NOMO-1 (cell line): ENCODE data around the gene HBQ1.
A peak's percentile ranks its signal among the peaks of the same experiment; 100 is the strongest.
"Not testable (repeated sequence)": the region's sequence is repeated elsewhere in the genome, so short reads cannot be mapped to it uniquely, and the experiment has no call there.

Experiments used
- DNase-seq, 2 experiments: peaks; one replicate each; lab custom pipeline; 2025; ENCODE audit not compliant: unreplicated experiment in 2 of 2; lab: John Stamatoyannopoulos, UW

Gene HBQ1

DNA sequence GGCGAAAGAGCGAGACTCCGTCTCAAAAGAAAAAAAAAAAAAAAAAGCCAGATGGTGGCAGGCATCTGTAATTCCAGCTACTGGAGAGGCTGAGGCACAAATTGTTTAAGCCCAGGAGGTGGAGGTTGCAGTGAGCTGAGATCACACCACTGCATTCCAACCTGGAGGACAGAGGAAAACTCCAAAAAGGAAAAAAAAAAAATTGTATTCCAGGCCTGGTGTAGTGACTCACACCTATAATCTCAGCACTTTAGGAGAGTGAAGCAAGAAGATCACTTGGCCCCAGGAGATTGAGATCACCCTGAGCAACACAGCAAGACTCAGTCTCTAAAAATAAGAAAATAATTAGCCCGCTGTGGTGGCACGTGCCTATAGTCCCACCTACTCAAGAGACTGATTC is 20.1 kb downstream of the HBQ1 start:
- DNase-seq: no peak

DNA sequence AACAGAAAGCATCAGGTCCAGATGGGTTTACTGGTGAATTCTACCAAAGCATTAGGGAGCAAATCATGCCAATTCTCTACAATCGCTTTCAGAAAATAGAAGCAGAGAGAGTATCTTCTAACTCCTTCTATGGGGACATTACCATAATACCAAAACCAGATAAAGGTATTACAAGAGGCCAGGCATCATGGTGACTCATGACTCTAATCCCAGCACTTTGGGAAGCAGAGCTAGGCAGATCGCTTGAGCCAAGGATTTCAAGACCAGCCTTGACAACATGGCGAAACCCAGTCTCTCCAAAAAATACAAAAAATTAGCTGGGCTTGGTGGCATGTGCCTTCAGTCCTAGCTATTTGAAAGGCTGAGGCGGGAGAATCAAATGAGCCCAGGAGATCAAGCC is 23.0 kb downstream of the HBQ1 start:
- no peak for DNase-seq

DNA sequence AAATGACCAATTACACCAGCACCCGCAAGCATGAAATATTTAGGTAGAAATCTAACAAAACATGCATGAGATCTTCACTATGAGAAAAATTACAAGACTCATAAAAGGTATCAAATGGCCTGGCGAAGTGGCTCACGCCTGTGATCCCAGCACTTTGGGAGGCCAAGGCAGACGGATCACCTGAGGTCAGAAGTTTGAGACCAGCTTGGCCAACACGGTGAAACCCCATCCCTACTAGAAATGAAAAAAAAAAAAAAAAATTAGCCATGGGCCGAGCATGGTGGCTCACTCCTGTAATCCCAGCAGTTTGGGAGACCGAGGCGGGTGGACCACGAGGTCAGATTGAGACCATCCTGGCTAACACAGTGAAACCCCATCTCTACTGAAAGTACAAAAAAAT is 23.8 kb downstream of the HBQ1 start:
- DNase-seq: not testable (repeated sequence)

DNA sequence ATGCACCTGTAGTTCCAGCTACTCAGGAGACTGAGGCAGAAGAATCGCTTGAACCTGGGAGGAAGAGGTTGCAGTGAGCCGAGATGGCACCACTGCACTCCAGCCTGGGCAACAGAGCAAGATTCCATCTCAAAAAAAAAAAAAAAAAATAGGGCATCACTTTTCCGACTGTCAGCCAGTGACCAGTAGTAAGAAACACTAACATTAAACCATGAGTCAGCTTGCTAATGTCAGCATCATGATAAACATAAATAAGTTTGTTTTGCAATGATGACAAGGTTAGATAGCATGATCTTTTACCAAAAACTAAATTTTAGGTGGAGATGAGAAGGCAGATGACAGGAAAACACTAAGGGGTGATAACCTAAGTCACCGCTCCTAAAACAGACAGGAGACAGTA is 29.1 kb downstream of the HBQ1 start:
- not testable (repeated sequence) for DNase-seq

DNA sequence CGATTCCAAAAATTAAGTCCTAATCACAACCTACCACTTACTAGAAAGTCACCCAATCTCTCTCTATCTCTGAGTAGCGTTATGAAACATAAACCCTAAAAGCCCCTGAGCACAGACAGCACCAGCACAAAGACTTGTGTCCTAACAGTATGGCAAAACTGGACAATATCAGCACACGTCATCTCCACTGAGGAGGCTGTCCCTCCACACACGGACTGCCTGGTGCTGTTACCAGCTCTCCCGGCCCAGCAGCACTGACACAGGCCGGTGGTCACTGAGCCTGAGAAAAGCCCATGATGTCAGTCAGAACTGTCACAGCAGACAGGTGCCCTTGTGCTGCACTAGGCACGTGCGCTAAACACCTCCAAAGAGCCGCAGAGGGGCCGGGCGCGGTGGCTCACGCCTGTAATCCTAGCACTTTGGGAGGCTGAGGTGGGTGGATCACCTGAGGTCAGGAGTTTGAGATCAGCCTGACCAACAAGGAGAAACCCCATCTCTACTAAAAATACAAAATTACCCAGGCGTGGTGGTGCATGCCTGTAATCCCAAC is 31.4 kb downstream of the HBQ1 start:
- DNase-seq: not testable (repeated sequence)

DNA sequence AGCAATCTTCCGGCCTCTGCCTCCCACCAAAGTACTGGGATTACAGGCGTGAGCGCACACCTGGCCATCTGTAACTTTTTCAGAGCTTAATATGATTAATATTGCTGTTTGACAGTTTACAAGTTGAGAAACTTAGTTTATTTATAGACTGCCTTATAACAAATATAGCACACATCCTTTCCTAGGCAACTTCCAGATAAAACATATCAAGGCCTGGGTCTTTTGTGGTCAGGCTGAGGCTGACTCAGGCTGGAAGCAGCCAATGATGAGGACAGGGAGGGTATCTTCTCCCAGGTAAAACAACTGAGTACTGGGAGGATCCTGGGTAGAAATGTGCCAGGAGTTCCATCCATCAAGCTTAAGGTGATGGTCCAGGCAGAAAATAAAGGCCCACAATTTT is 32.7 kb downstream of the HBQ1 start:
- DNase-seq: no peak

DNA sequence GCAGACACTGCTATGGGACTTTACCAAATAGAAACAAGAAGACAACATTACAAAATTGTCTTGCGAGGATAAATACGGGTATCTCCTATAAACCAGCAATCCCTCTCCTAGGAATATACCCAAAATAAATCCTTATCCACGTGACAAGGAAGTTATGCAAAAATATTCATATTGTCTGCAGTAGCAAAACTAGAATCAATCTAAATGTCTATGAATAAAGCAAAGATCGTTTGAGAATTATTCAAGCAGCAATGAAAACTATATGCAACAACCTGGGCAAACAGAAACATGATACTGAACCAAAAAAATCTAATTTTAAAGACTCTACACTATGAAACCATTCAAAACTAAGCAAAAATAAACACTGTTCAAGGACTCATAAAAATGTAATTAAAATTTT is 39.8 kb downstream of the HBQ1 start:
- no peak for DNase-seq

DNA sequence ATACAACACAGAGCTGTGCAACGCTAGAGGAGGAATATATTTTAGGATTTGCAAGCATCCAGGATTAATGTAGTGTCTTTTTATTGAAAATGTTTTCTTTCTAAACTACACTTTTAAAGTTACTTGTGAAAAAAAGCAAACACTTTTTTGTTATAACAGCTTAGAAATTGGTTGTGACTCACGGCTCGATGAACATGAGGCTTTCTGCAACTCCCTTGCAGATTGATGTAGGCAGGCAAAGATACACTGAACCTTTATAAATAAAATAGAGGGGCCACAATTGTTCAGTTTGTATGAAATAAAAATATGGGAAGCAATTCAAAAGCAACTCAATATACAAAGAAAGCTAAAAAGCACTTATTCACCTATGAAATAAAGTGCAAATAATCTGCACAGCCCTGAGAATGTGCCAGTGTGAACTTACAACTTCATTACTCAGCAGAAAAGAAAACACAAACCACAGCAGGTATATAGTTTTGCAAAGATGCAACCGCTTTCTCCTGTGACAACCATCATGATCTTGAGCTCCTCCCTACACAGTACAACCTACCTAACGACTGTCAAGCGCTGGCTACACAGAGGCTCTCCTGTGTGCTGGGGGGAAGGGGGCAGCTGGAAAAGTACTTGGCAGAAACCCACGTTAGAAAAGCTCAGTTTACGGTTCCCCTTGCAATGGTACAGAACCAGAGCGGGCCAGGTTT is 48.0 kb downstream of the HBQ1 start:
- no peak for DNase-seq

DNA sequence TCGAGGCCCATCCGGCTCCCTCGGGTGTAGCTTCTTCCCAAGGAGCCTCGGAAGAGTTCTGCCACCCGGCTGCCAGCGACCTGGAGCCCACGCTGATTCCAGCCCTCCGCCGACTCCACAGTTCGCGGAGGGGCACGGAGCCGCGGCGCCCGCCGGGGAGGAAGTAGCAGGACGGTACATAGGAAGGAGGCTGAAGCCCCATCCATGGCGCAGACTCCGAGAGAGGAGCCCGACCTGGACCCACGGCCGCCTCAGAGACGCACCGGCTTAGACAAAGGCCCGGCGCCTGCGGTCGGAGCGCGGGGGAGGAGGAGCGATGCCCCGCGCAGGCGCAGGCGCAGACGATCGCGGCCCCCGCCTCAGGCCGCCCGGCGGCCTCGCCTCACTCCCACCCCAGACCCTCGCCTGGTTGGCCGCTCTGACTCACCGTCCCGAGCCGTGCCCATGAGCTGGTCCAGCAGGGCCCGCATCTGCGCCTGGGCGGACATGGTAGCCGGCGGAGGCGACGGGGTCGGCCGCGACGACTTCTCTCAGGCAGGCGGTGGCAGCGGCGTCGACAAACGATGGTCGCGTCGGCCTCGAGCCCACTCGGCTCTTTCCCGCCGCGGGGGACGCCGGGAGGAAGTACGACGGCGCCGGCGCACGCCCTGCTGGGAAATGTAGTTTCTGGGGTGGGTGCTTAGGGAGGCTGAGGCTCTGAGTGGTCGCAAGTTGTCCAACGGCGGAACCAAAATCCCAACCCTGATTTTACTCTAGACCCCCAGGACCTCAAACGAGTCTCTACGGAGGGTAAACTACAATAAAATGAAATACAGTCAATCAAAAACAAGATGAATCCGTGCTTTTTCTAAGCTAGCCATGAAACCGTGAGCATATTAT is 48.8 kb downstream of the HBQ1 start, which contains the start of gene LUC7L:
Gene LUC7L (minus strand): TSS at position 598 of the 879 bp plus-strand sequence. CDS start 110 bp downstream, at position 488.
- peak; percentile 57 to 82 for DNase-seq

DNA sequence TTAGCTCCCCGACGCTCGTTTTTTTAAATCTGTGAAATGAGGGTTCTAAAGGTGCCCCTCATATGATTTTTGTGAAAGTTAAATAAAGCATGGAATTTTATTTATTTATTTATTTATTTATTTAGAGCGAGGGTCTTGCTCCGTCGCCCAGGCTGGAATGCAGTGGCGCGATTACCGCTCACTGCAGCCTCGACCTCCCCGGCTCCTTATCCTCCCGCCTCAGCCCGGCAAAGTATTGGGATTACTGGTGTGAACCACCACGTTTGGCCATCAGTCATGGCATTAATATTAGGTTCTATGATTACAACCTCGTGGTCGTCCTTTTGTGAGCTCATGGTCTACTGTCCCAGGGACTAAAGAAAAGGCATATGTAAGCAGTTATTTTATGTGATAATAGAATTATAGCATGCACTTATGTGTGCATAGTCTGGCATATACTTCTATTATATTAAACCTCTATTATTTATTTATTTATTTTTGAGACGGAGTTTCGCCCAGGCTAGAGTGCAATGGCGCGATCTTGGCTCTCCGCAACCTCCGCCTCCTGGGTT is 49.5 kb downstream of the HBQ1 start:
- no peak for DNase-seq

DNA sequence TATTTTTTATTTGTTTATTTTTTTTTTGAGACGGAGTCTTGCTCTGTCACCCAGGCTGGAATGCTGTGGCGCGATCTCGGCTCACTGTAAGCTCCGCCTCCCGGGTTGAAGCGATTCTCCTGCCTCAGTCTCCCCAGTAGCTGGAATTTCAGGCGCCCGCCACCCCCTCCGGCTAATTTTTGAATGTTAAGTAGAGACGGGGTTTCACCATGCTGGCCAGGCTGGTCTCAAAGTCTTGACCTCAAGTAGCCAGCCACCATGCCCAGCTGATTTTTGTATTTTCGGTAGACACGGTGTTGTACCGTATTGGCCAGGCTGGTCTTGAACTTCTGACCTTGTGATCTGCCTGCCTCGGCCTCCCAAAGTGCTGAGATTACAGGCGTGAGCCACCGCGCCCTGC is 50.1 kb downstream of the HBQ1 start:
- DNase-seq: not testable (repeated sequence)
